HepG2 (cell line): ENCODE results near the gene TPPP2. TPM values are rescaled to one million over a fixed set of nuclear protein-coding genes. Genes with fewer than 3 reads are reported as not detected.

Experiments used
- AGO2 ChIP-seq: fragments of 200-400 bp; formaldehyde crosslinking; optimal IDR thresholded peaks from 2 replicates; pipeline ENCODE3; 2017; ENCODE audit warnings: mild to moderate bottlenecking, low read depth, low read length, moderate library complexity
- BATF2 ChIP-seq: sonication (generic); formaldehyde crosslinking; IDR thresholded peaks from 2 replicates; pipeline ENCODE4 v1.8.0; 2022; ENCODE audit warnings: mild to moderate bottlenecking, missing genetic modification reagents, moderate library complexity
- BRD4 ChIP-seq: sonication (generic); formaldehyde crosslinking; IDR thresholded peaks from 2 replicates; pipeline ENCODE4 v1.4.0; 2020; ENCODE audit warnings: missing genetic modification reagents
- DDIT3 ChIP-seq: sonication (generic); formaldehyde crosslinking; IDR thresholded peaks from 2 replicates; pipeline ENCODE4 v1.4.0; 2020; ENCODE audit warnings: mild to moderate bottlenecking, missing genetic modification reagents
- HNRNPUL1 ChIP-seq: fragments of 200-400 bp; formaldehyde crosslinking; IDR thresholded peaks from 2 replicates; pipeline ENCODE4 v1.6.1; 2017; ENCODE audit warnings: low read depth, mild to moderate bottlenecking, low read length, moderate library complexity
- HOXA7 ChIP-seq: sonication (generic); formaldehyde crosslinking; IDR thresholded peaks from 2 replicates; pipeline ENCODE4 v1.8.1; 2022; ENCODE audit warnings: mild to moderate bottlenecking, missing genetic modification reagents, moderate library complexity
- IRX3 ChIP-seq: sonication (generic); formaldehyde crosslinking; IDR thresholded peaks from 2 replicates; pipeline ENCODE4 v1.8.1; 2023; ENCODE audit warnings: mild to moderate bottlenecking, low read depth, missing genetic modification reagents, borderline replicate concordance
- KDM6A ChIP-seq: IDR thresholded peaks from 2 replicates; pipeline ENCODE4 v1.6.1; 2016; ENCODE audit warnings: low read depth
- KLF9 ChIP-seq: IDR thresholded peaks from 2 replicates; pipeline ENCODE4 v1.6.1; 2016; ENCODE audit warnings: low read depth
- KMT2B ChIP-seq: IDR thresholded peaks from 2 replicates; pipeline ENCODE4 v1.6.1; 2016; ENCODE audit warnings: missing genetic modification reagents, missing compliant biosample characterization
- MTA1 ChIP-seq: sonication (generic); formaldehyde crosslinking; IDR thresholded peaks from 2 replicates; pipeline ENCODE4 v1.4.0; 2020; ENCODE audit warnings: missing genetic modification reagents, mild to moderate bottlenecking, borderline replicate concordance
- NFIC ChIP-seq: IDR thresholded peaks from 2 replicates; pipeline ENCODE4 v1.6.1; 2012; ENCODE audit warnings: mild to moderate bottlenecking, low read length, inconsistent platforms
- NR0B2 ChIP-seq: sonication (generic); formaldehyde crosslinking; IDR thresholded peaks from 2 replicates; pipeline ENCODE4 v1.4.0; 2020; ENCODE audit warnings: mild to moderate bottlenecking, missing genetic modification reagents
- REST ChIP-seq, 2 experiments: IDR thresholded peaks; 2 replicates each; pipeline ENCODE4 v1.6.1; 2011 to 2012; ENCODE audit warnings: low read length in 2 of 2, borderline replicate concordance in 1 of 2, low read depth in 1 of 2, mild to moderate bottlenecking in 1 of 2, moderate library complexity in 1 of 2
- ZGPAT ChIP-seq: IDR thresholded peaks from 2 replicates; pipeline ENCODE4 v1.6.1; 2016; ENCODE audit warnings: mild to moderate bottlenecking
- ZKSCAN1 ChIP-seq: fragments of 150-350 bp; IDR thresholded peaks from 2 replicates; pipeline ENCODE4 v1.6.1; 2014; ENCODE audit warnings: low read length
- ZKSCAN8 ChIP-seq: IDR thresholded peaks from 2 replicates; pipeline ENCODE4 v1.6.1; 2016; ENCODE audit warnings: borderline replicate concordance, missing genetic modification reagents, missing compliant biosample characterization
- ZNF30 ChIP-seq: sonication (generic); formaldehyde crosslinking; IDR thresholded peaks from 2 replicates; pipeline ENCODE4 v1.5.0; 2020; ENCODE audit warnings: mild to moderate bottlenecking, missing genetic modification reagents
- ZNF34 ChIP-seq: sonication (generic); formaldehyde crosslinking; IDR thresholded peaks from 2 replicates; pipeline ENCODE4 v1.4.0; 2020; ENCODE audit warnings: mild to moderate bottlenecking, missing genetic modification reagents, borderline replicate concordance
- ZNF460 ChIP-seq: sonication (generic); formaldehyde crosslinking; IDR thresholded peaks from 2 replicates; pipeline ENCODE4 v1.5.1; 2020; ENCODE audit warnings: missing genetic modification reagents, mild to moderate bottlenecking, borderline replicate concordance
- ZNF510 ChIP-seq: sonication (generic); formaldehyde crosslinking; IDR thresholded peaks from 2 replicates; pipeline ENCODE4 v1.4.0; 2020; ENCODE audit warnings: low read depth, mild to moderate bottlenecking, missing genetic modification reagents
- ZNF543 ChIP-seq: sonication (generic); formaldehyde crosslinking; IDR thresholded peaks from 2 replicates; pipeline ENCODE4 v1.4.0; 2020; ENCODE audit warnings: mild to moderate bottlenecking, missing genetic modification reagents
- ZNF589 ChIP-seq: sonication (generic); formaldehyde crosslinking; conservative IDR thresholded peaks from 2 replicates; pipeline ENCODE4 v1.8.0; 2022; ENCODE audit warnings: mild to moderate bottlenecking, moderate library complexity, missing genetic modification reagents
- polyA plus RNA-seq, 8 experiments: library from polyadenylated mRNA; depleted of rRNA in 3 of 8; stranded (reverse) in 7 of 8; unstranded in 1 of 8; fragments of >200 nt; fragmentation: Illumina TruSeq in 4 of 8; extraction: Trizol in 4 of 8; gene quantifications; 2 replicates each; pipeline versions ENCODE4 v1.2.1 to v1.2.3, GENCODE V29; 2011 to 2016; ENCODE audit warnings: low read depth in 4 of 8, missing spikeins in 1 of 8, mixed read lengths in 1 of 8; ENCODE audit not compliant: insufficient read depth in 1 of 8
- total RNA-seq, 5 experiments: library from RNA; depleted of rRNA; stranded (reverse); fragments of >200 nt; fragmentation: Illumina TruSeq; extraction: Trizol; gene quantifications; 2 replicates each; pipeline ENCODE4 v1.2.3, GENCODE V29; 2016; ENCODE audit warnings: low read depth in 1 of 5

TPPP2 gene
- total and polyA plus RNA-seq, 2 of the 13 experiments (the other 11 are each of a cell fraction or from before 2014, with no cell fraction given), result 0.58 to 4.2 TPM

GRCh38 chr14:20989787-20990600, 40.0 kb upstream of the TPPP2 start, which contains the start of gene METTL17 (continued):
- TF ChIP-seq REST (IDR thresholded peaks at IDR 0.05; ENCODE audit: borderline replicate concordance in 1 of 2, low read depth in 1 of 2, low read length in 2 of 2) (0 out of 4 replicates have a peak, but pooled peaks of 1 of the 2 experiments have one; percentile 14), ZNF30 (CRISPR knock-in tag) (0 out of 2 replicates have a peak, but pooled peaks have one; percentile 49), MTA1 (peak; percentile 67; the same call in 1 of the 2 replicates), BRD4 (no peak), ZKSCAN1 (no peak), DDIT3 (CRISPR knock-in tag) (no peak), HOXA7 (CRISPR knock-in tag) (no peak), ZKSCAN8 (CRISPR knock-in tag) (no peak), ZNF543 (CRISPR knock-in tag) (peak; percentile 78), KDM6A (no peak), HNRNPUL1 (no peak), KMT2B (CRISPR knock-in tag) (peak; percentile 78; the same call in 1 of the 2 replicates), NR0B2 (CRISPR knock-in tag) (no peak), ZNF34 (CRISPR knock-in tag) (no peak), KLF9 (CRISPR knock-in tag) (no peak), ZNF589 (no peak), IRX3 (CRISPR knock-in tag) (no peak), NFIC (peak; percentile 55; the same call in 1 of the 2 replicates), ZGPAT (CRISPR knock-in tag) (peak; percentile 79), AGO2 (no peak), ZNF460 (no peak; the same call in 1 of the 2 replicates), ZNF510 (CRISPR knock-in tag) (0 out of 2 replicates have a peak, but pooled peaks have one; percentile 46), BATF2 (no peak)
